Measurements from ENCODE around the gene GAN.

- TF ChIP-seq CTCF (IDR thresholded peaks at IDR 0.05; ENCODE audit: low read length): no peak
- TF ChIP-seq EZH2phosphoT487 (IDR thresholded peaks at IDR 0.05; ENCODE audit: low read length): no peak
- no peak for TF ChIP-seq EZH2 (optimal IDR thresholded peaks at IDR 0.05; ENCODE audit: low read depth, low read length)
These were observed 35.5 kb downstream of the GAN start for GRCh38 chr16:81350306-81350615.

Measured in MM.1S (cell line).